GM21825 (cell line): ENCODE measurements around the gene SYPL2.
"Not testable (repeated sequence)": the region's sequence is repeated elsewhere in the genome, so short reads cannot be mapped to it uniquely, and the experiment has no call there.

Experiments used
- ATAC-seq: cut with Tn5 transposase; IDR thresholded peaks from one replicate; pipeline ENCODE4 v1.9.1; 2021; ENCODE audit warnings: mild to moderate bottlenecking, moderate library complexity; ENCODE audit not compliant: unreplicated experiment

The SYPL2 gene

GRCh38 chr1:109466452-109467300 is at the start of gene SYPL2:
Gene SYPL2 (plus strand): TSS chr1:109466546. CDS start chr1:109466844, 298 bp downstream.
- no peak for ATAC-seq

- no peak for ATAC-seq
Observed at GRCh38 chr1:109423498-109423897, 42.8 kb upstream of the SYPL2 start.

DNA sequence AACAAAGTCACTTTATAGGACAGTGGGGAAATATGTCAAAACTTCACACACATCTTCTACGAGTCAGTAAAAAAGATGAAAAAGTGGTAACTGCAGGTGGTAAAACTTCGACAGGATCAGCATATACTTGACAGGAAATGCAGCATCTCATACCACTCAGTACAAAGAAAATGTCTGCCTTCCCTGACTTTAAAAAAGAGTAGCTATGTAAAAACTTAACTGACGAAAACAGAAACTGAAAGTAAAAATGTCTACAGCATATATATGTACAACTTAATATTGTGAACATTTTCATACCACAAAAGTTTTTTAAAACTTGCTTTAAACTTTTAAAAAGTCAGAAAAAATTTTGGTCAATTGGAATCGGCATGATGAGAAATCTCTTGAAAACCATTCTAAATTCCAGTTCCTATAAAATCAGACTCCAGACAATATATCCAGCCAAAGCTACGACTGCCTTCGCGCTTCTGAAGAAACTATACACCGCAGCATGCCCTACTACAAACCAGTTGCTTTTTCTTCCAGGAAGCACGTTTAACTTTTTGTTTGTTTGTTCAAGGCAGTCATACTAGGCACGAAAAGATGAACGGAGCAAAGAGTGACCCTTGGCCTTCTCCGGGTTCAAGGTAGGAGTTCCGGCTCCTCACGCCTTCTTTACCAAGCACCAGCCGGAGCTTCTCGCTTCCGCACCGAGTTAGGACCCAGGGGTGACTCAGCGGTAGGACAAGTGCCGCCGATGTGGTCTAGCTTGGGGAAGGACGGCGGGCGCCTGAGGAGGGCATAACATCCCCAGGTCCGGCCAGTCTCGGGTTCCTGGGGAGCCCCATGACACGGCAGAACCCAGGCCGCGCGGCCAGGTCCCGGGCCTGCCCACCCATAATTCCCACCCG is 40.7 kb upstream of the SYPL2 start:
- ATAC-seq, result peak; percentile 22

DNA sequence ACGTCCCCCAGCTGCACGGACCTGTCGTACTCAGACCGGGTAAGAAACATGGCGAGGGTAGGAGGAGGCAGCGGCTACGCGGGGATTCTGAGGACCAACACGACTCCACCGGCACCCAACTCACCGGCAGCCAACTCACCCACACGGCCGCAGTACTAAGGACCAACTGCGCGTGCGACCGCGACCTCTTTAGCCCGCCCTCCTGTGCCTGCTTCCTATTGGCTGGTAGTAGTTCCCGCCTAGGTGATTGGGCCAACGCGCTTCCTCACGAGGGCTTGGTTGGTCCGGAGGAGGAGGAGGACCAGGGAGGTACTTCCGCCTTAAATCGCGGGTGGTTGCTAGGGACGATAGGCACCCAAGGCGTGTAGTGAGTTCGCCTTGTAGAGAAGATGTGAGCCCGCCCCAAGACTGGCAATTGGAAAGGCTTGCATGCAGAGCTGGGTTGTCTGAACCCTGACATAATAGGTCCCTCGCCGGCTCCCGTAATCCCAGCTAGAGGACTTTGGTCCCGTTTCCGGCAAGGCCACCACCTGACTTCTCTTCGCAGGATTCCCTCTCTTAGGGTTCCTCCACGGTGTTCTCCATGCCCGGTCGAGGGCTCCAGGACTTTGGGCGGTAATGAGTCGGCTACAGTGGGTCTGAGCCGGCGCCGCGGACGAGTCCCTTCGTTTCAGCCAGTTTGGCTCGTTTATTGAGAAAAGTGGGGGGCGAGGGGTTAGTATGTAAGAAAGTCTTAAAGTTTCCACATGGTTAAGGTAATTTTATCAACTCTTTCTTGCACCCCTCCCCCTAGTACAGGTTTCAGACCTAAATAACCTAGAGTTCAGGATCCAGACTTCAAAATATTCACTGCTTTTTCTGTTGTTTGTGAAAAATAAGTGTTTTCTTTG is 39.8 kb upstream of the SYPL2 start, which contains the start of gene PSMA5:
TSS of gene PSMA5 (minus strand) at position 168 of the 890 bp plus-strand sequence. CDS start at position 50, 118 bp downstream.
- ATAC-seq, result peak; percentile 97

DNA sequence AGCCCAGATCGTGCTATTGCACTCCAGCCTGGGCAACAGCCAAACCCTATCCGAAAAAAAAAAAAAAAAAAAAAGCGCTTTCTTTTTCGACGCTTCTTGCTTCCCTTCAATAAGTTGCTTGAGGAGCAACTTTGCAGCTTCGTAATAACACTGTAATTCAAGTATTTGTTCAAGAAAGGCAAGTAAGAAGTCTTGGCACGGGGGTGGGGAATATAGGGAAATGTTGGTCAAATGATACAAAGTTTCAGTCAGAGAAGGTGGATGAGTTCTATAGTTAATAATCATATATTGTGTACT is 39.2 kb upstream of the SYPL2 start:
- ATAC-seq, result no peak

DNA sequence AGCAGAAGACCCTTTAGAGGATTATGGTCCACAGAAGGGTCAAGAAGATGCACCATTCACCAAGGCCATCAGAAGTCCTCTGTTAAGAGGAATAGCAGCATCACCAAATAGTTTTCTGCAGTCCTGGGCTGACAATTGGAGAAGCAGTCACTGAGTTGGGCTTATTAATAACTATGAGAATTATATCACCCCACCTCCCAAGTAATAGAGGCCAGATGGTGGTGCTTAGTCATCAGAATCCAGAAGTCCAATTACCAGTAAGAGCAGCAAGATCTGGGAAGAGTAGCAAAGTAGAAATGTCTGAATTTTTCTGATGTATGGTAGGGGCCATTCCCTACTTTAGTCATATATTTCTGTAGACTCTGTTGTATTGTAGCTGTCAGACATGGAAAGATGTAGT is 34.0 kb upstream of the SYPL2 start:
- ATAC-seq, result no peak

GRCh38 chr1:109433322-109433721 is 33.0 kb upstream of the SYPL2 start:
- no peak for ATAC-seq

- no peak for ATAC-seq
Observed at GRCh38 chr1:109434484-109434883, 31.9 kb upstream of the SYPL2 start.

GRCh38 chr1:109438798-109439297 is 27.5 kb upstream of the SYPL2 start:
- no peak for ATAC-seq

DNA sequence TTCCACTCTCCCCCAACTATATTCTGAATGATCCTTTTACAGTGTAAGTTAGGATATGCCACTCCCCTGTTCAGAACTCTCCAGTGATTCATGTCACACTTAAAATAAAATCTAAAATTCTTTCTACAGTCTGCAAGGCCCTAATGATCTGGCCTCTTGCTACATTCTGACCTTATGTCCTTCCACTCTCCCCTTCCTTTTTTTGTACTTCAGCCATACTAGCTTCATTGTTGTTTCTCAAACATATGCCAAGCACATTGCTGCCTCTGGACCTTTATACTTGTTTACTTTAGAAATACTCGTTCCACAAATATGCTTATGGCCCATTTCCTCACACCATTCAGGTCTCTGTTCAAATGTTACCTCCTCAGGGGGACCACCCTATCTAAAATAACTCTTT is 25.3 kb upstream of the SYPL2 start:
- ATAC-seq, result no peak

DNA sequence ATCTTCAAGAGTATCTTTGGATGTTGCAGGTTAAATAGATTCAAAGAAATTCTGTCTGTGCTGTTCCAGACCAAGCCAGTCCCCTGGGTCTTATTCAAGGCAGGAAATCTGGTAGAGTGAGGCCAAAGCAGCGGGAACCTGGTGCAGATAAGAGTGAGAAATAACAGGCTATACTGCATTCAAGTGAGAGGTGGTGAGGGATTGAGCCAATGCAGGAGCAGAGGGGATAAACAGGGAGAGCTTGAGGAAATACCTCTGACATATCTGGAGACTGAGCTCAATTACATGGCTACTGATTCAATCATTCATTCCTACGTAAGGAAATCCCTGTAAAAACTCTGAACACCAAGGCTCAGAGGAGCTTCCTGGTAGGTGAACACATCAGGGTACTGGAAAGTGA is 22.9 kb upstream of the SYPL2 start:
- no peak for ATAC-seq

- ATAC-seq, result no peak
Observed at GRCh38 chr1:109444346-109444745, 22.0 kb upstream of the SYPL2 start.

- not testable (repeated sequence) for ATAC-seq
Observed at GRCh38 chr1:109445949-109446695, 20.2 kb upstream of the SYPL2 start.

- ATAC-seq, result no peak
Observed at GRCh38 chr1:109447524-109447923, 18.8 kb upstream of the SYPL2 start.

DNA sequence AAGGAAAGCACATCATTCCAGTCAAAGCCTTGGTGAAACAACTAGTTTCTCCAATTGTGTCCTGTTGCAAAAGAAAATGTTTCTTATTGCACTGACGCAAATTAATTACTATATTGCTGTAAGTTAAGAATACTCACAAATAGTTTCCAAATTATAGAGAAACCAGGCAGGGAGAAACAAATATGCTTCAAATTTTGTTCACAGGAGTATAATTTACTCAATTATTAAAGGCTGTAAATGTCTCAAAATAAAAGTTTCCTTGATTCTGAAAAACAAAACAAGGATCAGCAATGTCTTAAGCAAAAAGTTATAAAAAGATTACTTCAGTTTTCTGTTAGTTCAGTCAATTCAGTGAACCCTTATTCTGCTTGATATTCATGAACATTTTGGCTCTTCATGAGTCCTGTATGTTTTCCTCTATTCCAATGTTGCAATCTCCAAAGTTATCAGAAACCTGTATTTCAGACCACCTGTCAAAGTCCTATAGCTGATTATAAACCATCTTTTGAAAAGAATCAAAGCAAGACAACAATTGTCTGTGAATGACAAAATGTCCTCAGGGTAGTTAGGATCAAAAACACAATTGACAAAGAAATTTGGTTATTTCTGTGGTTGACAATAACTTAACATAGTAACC is 11.7 kb upstream of the SYPL2 start:
- no peak for ATAC-seq

DNA sequence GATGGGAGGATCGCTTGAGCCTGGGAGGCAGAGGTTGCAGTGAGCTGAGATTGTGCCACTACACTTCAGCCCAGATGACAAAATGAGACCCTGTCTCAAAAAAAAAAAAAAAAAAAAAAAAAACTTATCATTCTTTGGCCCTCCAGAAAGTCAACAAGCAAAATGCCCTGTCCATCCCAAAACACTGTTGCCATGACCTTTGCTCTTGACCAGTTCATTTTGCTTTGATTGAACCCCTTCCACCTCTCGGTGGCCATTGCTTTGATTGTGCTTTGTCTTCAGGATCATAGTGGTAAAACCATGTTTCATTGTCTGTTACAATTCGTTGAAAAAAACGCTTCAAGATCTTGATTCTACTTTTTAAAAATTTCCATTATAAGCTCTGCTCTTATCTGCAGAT is 8.5 kb upstream of the SYPL2 start:
- no peak for ATAC-seq

DNA sequence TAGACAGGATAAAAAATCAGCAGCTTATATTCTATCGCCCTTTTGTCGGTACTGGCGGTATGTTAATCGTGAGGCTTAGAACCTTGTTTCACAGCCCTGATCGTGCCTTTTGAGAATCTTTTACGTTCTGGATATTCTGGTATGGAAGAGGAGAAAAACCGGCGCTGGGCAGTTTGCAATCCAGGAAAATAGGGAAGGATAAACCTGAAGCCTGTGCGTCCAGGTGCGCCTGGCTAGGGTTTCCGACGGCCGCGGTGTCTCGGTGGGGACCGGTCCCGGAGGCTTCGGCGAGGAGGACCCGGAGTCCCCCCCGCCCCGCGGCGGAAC is 258 bp upstream of the SYPL2 start:
- no peak for ATAC-seq

DNA sequence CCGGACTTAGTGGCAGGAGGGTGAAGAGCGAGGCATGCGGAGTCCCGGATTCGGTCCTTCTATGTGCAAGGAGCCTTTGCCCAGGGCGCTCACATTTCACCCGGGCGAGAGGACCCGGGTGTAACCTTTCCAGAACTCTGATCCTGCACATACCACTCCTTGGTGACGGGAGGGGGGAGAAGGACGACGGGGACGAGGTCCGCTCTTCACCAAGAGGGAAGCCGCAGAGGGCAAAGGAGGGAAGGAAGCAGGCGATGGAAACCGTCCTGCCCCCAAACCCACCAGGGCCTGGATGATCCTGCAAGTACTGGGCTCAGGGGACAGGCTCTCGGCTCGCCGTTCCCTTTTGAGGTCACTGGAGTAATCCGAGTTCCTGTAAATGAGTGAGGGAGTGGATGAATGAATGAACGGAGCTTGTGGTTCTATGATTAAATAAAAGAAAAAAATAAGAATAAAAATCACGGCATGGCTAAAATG is 993 bp downstream of the SYPL2 start:
- ATAC-seq, result no peak

DNA sequence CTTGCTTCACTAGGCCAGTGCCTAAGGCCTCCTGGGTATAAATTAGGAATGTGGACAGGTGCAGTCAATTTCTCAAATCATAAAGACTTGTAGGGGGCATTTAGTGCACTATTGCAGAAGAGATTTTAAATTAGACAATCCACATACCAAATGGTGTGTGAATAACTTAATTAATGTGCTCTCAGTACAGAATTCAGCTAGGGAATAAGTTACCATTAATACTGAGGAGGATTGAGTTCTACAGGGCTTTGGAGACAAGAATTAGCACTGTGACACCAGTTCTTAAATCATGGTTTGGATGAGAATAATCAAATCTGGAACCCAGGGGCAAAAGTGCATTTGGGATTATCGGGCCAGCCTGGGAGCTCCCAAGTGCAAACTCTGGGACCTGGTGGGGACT is 1.7 kb downstream of the SYPL2 start:
- ATAC-seq, result no peak

- ATAC-seq, result no peak
Observed at GRCh38 chr1:109468903-109469302, 2.6 kb downstream of the SYPL2 start.
